ENCODE measurements around the gene SUPT6H. TPM values are rescaled to one million over a fixed set of nuclear protein-coding genes. Genes with fewer than 3 reads are reported as not detected.

Gene SUPT6H
- total and polyA plus RNA-seq, 2 experiments from 2014 or later: 32.6 to 50.8 TPM

DNA sequence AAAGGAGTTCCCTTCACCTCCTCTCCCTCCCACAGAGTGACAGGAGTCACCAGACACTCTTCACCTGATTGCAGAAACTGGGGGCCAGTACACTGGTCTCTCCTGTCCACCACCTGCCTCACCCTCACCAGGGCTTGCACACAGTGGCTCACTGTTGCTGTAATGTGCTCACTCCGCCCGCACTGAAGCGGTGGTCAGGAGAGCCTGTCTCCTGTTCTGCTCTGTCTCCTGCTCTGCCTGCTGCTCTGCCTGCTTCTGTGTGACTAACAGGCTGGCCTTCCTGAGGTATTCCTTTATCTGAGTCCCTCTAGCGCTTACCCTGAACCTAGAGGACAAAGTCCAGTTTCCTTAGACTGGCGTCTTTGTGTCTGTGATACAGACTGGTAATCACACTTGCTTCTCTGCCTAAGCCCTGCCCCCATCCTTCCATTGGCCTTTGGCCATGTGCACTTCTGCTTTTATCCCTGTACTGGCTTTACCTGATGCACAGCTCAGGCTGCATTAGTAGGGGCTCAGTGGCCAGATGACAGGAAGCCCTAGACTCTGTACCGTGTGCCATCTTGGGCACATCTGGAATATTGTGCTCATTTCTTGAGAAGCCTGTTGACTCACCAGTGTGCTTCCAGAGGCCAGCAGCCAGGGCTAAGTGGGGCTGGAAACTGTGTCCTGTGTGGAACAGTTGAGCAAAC, 36.4 kb downstream of the SUPT6H start:
- H2AFZ ChIP-seq: no peak overlapping the region
- 51% methylated on average over 6 of the region's 6 CpGs for WGBS (ENCODE audit: low lambda C conversion rate, missing lambda C conversion rate)
- no peaks in the 10 kb centered on the region for H3K36me3 ChIP-seq (replicated peaks; ENCODE audit: insufficient read depth, low read depth)
- H4K20me1 ChIP-seq (ENCODE audit: insufficient read depth, poor library complexity, severe bottlenecking): no peaks in the 10 kb centered on the region
- H3K4me1 ChIP-seq (ENCODE audit: insufficient read depth): peaks cover 28% of the 10 kb centered on the region
- peak overlapping the region; percentile 91 for H3K27ac ChIP-seq
- no peak for TF ChIP-seq EZH2phosphoT487 (IDR thresholded peaks at IDR 0.05; ENCODE audit: low read depth, severe bottlenecking, unreplicated experiment)
- no peak for TF ChIP-seq EZH2 (IDR thresholded peaks at IDR 0.05; ENCODE audit: borderline replicate concordance)
- TF ChIP-seq, protein P1, sequence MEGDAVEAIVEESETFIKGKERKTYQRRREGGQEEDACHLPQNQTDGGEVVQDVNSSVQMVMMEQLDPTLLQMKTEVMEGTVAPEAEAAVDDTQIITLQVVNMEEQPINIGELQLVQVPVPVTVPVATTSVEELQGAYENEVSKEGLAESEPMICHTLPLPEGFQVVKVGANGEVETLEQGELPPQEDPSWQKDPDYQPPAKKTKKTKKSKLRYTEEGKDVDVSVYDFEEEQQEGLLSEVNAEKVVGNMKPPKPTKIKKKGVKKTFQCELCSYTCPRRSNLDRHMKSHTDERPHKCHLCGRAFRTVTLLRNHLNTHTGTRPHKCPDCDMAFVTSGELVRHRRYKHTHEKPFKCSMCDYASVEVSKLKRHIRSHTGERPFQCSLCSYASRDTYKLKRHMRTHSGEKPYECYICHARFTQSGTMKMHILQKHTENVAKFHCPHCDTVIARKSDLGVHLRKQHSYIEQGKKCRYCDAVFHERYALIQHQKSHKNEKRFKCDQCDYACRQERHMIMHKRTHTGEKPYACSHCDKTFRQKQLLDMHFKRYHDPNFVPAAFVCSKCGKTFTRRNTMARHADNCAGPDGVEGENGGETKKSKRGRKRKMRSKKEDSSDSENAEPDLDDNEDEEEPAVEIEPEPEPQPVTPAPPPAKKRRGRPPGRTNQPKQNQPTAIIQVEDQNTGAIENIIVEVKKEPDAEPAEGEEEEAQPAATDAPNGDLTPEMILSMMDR (IDR thresholded peaks at IDR 0.05; ENCODE audit: poor library complexity): no peak
- no peaks in the 10 kb centered on the region for H3K27me3 ChIP-seq
- H3K79me2 ChIP-seq: no peaks in the 10 kb centered on the region
- no peaks in the 10 kb centered on the region for H3K9me2 ChIP-seq (replicated peaks; ENCODE audit: insufficient read depth)
- H3K9me3 ChIP-seq (ENCODE audit: low read depth): no peaks in the 10 kb centered on the region
- DNase-seq (ENCODE audit: low spot score): peak; percentile 89
- no peak overlapping the region for H3K4me3 ChIP-seq
- peak overlapping the region; percentile 52 for H3K4me2 ChIP-seq

GRCh38 chr17:28700278-28700677, 38.3 kb downstream of the SUPT6H start:
- Histone ChIP-seq H3K27me3 (no peaks in the 10 kb centered on the region), H3K9me2 (replicated peaks; ENCODE audit: insufficient read depth) (no peaks in the 10 kb centered on the region), H4K20me1 (ENCODE audit: insufficient read depth, poor library complexity, severe bottlenecking) (no peaks in the 10 kb centered on the region), H3K9me3 (ENCODE audit: low read depth) (no peaks in the 10 kb centered on the region), H3K4me1 (ENCODE audit: insufficient read depth) (peaks cover 28% of the 10 kb centered on the region), H3K79me2 (no peaks in the 10 kb centered on the region), H3K4me2 (no peak overlapping the region), H2AFZ (no peak overlapping the region), H3K36me3 (replicated peaks; ENCODE audit: insufficient read depth, low read depth) (no peaks in the 10 kb centered on the region), H3K4me3 (no peak overlapping the region), H3K27ac (no peak overlapping the region)
- TF ChIP-seq EZH2phosphoT487 (IDR thresholded peaks at IDR 0.05; ENCODE audit: low read depth, severe bottlenecking, unreplicated experiment): no peak
- WGBS (ENCODE audit: low lambda C conversion rate, missing lambda C conversion rate): 92% methylated on average over 8 of the region's 8 CpGs
- DNase-seq (ENCODE audit: low spot score): no peak

DNA sequence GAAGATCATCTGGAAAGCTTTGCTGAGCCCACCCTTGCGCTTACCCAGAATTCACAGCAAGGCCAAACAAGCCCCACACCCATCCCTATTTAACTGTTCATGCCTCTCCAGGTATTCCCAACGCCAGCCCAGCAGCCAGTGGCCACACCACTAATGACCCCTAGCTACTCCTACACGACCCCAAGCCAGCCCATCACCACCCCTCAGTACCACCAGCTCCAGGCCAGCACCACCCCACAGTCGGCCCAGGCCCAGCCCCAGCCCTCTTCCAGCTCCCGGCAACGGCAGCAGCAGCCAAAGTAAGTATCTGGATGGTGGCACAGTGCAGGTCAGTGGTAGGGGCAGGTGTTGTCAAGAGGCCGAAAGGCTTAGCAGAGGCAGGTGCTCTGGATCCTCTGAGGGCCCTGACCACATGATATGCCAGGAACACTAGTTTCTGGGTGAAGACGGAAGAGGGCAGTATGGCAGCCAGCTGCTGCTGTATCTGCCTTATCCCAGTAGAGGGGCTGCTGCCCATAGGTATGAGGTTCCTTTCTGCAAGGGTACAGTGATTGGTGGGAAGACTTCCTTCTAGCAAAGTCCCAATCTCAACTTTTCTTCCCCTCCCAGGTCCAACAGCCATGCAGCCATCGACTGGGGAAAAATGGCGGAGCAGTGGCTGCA, 39.0 kb downstream of the SUPT6H start:
- DNase-seq (ENCODE audit: low spot score): no peak
- Histone ChIP-seq H3K79me2 (no peaks in the 10 kb centered on the region), H3K9me2 (replicated peaks; ENCODE audit: insufficient read depth) (no peaks in the 10 kb centered on the region), H4K20me1 (ENCODE audit: insufficient read depth, poor library complexity, severe bottlenecking) (no peaks in the 10 kb centered on the region), H3K36me3 (replicated peaks; ENCODE audit: insufficient read depth, low read depth) (no peaks in the 10 kb centered on the region), H3K27ac (no peak overlapping the region), H3K4me3 (no peak overlapping the region), H3K4me1 (ENCODE audit: insufficient read depth) (peaks cover 28% of the 10 kb centered on the region), H2AFZ (no peak overlapping the region), H3K9me3 (ENCODE audit: low read depth) (no peaks in the 10 kb centered on the region), H3K27me3 (no peaks in the 10 kb centered on the region), H3K4me2 (no peak overlapping the region)
- WGBS (ENCODE audit: low lambda C conversion rate, missing lambda C conversion rate): 89% methylated on average over 10 of the region's 10 CpGs
- TF ChIP-seq, protein P1 (IDR thresholded peaks at IDR 0.05; ENCODE audit: poor library complexity): no peak
- no peak for TF ChIP-seq EZH2phosphoT487 (IDR thresholded peaks at IDR 0.05; ENCODE audit: low read depth, severe bottlenecking, unreplicated experiment)
- TF ChIP-seq EZH2 (IDR thresholded peaks at IDR 0.05; ENCODE audit: borderline replicate concordance): no peak

GRCh38 chr17:28702026-28702751, 40.2 kb downstream of the SUPT6H start:
- H3K4me2 ChIP-seq: no peak overlapping the region
- no peaks in the 10 kb centered on the region for H3K27me3 ChIP-seq
- no peaks in the 10 kb centered on the region for H3K79me2 ChIP-seq
- no peaks in the 10 kb centered on the region for H3K36me3 ChIP-seq (replicated peaks; ENCODE audit: insufficient read depth, low read depth)
- WGBS (ENCODE audit: low lambda C conversion rate, missing lambda C conversion rate): 93% methylated on average over 10 of the region's 10 CpGs
- no peak for TF ChIP-seq EZH2phosphoT487 (IDR thresholded peaks at IDR 0.05; ENCODE audit: low read depth, severe bottlenecking, unreplicated experiment)
- no peak for TF ChIP-seq EZH2 (IDR thresholded peaks at IDR 0.05; ENCODE audit: borderline replicate concordance)
- DNase-seq (ENCODE audit: low spot score): no peak
- peaks cover 24% of the 10 kb centered on the region for H3K4me1 ChIP-seq (ENCODE audit: insufficient read depth)
- H3K9me3 ChIP-seq (ENCODE audit: low read depth): no peaks in the 10 kb centered on the region
- H4K20me1 ChIP-seq (ENCODE audit: insufficient read depth, poor library complexity, severe bottlenecking): no peaks in the 10 kb centered on the region
- H2AFZ ChIP-seq: no peak overlapping the region
- H3K27ac ChIP-seq: no peak overlapping the region
- no peaks in the 10 kb centered on the region for H3K9me2 ChIP-seq (replicated peaks; ENCODE audit: insufficient read depth)
- H3K4me3 ChIP-seq: no peak overlapping the region

Data from hepatocyte (in vitro differentiated cells).